PC-3 (cell line): ENCODE results near the gene DNMT3L.

Experiments
- CTCF ChIP-seq: fragments of 300-600 bp; sonication (generic); conservative IDR thresholded peaks from 2 replicates; pipeline ENCODE4 v1.5.1; 2017; ENCODE audit warnings: antibody characterized with exemption, low read depth, mild to moderate bottlenecking, low read length
- EZH2 ChIP-seq: fragments of 300-600 bp; sonication (generic); IDR thresholded peaks from one replicate; pipeline ENCODE4 v1.6.1; 2017; ENCODE audit warnings: antibody characterized with exemption, mild to moderate bottlenecking, low read length; ENCODE audit not compliant: unreplicated experiment
- EZH2phosphoT487 ChIP-seq: fragments of 300-600 bp; sonication (generic); IDR thresholded peaks from 2 replicates; pipeline ENCODE4 v1.6.1; 2018; ENCODE audit warnings: mild to moderate bottlenecking, antibody characterized with exemption, low read length, borderline replicate concordance

- TF ChIP-seq CTCF (no peak), EZH2 (no peak), EZH2phosphoT487 (no peak)
Observed at GRCh38 chr21:44285138-44285992, 23.7 kb upstream of the DNMT3L start, which contains the start of gene AIRE.
